Activated CD8-positive, alpha-beta T cell treated with anti-CD3 and anti-CD28 coated beads for 36 hours (primary cell): ENCODE measurements around the gene KCNJ12. TPM values are rescaled to one million over a fixed set of nuclear protein-coding genes. Genes with fewer than 3 reads are reported as not detected.

Experiments used
- ATAC-seq: fragments of 200-7000 bp; cut with Tn5 transposase; one replicate; pipeline ENCODE4 v1.10.0; 2021; ENCODE audit warnings: mild to moderate bottlenecking, moderate library complexity
- CTCF ChIA-PET: fragments of 350-600 bp; sonication (Branson Sonifier 250); formaldehyde crosslinking; loops from one replicate; lab custom pipeline; 2021; ENCODE audit warnings: antibody characterized with exemption; lab: Charles Lee
- POLR2A ChIA-PET: fragments of 350-600 bp; sonication (Branson Sonifier 250); formaldehyde crosslinking; loops from one replicate; lab custom pipeline; 2021; ENCODE audit warnings: antibody characterized with exemption; lab: Charles Lee
- DNase-seq: peaks from one replicate; pipeline ENCODE4 v3.0.0-alpha.2; 2020
- H3K27ac Mint-ChIP-seq: one replicate; pipeline ENCODE4 v1.8.0; 2021; ENCODE audit warnings: mild to moderate bottlenecking, mixed read lengths
- H3K27me3 Mint-ChIP-seq: one replicate; pipeline ENCODE4 v1.8.0; 2021; ENCODE audit warnings: mixed read lengths
- H3K36me3 Mint-ChIP-seq: one replicate; pipeline ENCODE4 v1.8.0; 2021; ENCODE audit warnings: low read depth, mixed read lengths
- H3K4me1 Mint-ChIP-seq: one replicate; pipeline ENCODE4 v1.8.0; 2021; ENCODE audit warnings: low read depth, mixed read lengths
- H3K4me3 Mint-ChIP-seq: one replicate; pipeline ENCODE4 v1.8.0; 2021; ENCODE audit warnings: mild to moderate bottlenecking, moderate library complexity, mixed read lengths
- H3K9me3 Mint-ChIP-seq: one replicate; pipeline ENCODE4 v1.8.0; 2021; ENCODE audit warnings: mixed read lengths
- intact Hi-C: fragments of 100-400 bp; cut with micrococcal nuclease; formaldehyde crosslinking; loops from one replicate; pipeline ENCODE4 v1.10.0; 2022
- total RNA-seq, 2 experiments: library from RNA; stranded (reverse); gene quantifications; one replicate each; pipeline ENCODE4 v1.2.3, GENCODE V29; 2021
- TF ChIP-seq, protein P1 (sequence below): fragments of 200-600 bp; IDR thresholded peaks from one replicate; pipeline ENCODE4 v1.8.0; 2022; ENCODE audit warnings: antibody characterized with exemption, mild to moderate bottlenecking

The KCNJ12 gene
- total RNA-seq, 2 experiments from 2014 or later, result not detected

DNA sequence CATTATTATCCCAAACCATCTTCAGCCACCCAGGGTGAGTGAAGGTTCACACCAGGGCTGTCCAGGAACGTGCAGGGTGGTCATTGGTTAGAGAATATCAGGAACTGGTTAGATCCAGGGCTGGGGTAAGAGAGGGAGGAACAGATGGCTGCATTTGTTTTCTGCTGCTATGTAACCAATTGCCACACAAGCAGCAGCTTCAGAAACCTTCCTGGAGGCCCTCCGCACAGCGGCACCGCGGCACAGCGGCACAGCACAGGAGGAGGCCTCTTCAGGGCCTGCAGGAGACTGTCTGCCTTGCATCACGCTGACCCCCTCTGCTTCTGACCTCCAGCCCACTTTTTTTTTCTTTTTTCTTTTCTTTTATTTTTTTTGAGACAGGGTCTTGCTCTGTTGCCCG, 86.1 kb downstream of the KCNJ12 start:
- ChIA-PET CTCF (interaction anchor here (0.6 to 2.6 kb wide), 2 partner anchors 49 to 363 kb away, joined by 3 to 12 read pairs; no protein-coding TSS in a partner anchor), POLR2A (no interaction called here)
- no peak overlapping the region for H3K27ac Mint-ChIP-seq
- peaks cover 6% of the 10 kb centered on the region for H3K27me3 Mint-ChIP-seq
- peaks cover 18% of the 10 kb centered on the region for H3K4me1 Mint-ChIP-seq
- TF ChIP-seq, protein P1, sequence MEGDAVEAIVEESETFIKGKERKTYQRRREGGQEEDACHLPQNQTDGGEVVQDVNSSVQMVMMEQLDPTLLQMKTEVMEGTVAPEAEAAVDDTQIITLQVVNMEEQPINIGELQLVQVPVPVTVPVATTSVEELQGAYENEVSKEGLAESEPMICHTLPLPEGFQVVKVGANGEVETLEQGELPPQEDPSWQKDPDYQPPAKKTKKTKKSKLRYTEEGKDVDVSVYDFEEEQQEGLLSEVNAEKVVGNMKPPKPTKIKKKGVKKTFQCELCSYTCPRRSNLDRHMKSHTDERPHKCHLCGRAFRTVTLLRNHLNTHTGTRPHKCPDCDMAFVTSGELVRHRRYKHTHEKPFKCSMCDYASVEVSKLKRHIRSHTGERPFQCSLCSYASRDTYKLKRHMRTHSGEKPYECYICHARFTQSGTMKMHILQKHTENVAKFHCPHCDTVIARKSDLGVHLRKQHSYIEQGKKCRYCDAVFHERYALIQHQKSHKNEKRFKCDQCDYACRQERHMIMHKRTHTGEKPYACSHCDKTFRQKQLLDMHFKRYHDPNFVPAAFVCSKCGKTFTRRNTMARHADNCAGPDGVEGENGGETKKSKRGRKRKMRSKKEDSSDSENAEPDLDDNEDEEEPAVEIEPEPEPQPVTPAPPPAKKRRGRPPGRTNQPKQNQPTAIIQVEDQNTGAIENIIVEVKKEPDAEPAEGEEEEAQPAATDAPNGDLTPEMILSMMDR, result no peak
- no peak overlapping the region for H3K4me3 Mint-ChIP-seq
- no peaks in the 10 kb centered on the region for H3K9me3 Mint-ChIP-seq
- DNase-seq (no peak), ATAC-seq (no peak)
- intact Hi-C loops, result no loop called here
- no peaks in the 10 kb centered on the region for H3K36me3 Mint-ChIP-seq

DNA sequence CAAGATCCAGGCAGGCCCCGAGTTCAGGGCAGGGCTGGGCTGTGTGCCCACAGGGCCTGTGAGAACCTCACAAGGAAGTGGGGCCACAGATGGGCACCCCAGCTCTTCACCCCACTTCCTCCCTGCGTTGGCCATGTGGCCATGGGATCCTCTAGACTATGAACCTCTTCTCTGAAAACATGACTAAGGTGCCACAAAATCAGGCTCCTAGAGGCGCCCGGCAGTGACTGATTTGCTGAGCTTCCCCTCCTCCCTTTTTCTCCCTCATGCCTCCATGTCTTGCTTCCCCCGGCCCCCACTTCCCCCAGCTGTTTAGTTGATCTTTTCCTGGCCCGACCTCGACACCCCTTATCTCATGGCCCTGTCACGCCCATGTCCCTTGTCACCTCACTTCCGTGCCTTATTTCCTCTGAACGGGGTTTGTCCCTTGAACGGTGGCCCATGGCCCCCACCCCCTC, 87.1 kb downstream of the KCNJ12 start:
- TF ChIP-seq, protein P1, result no peak
- intact Hi-C loops, result no loop called here
- H3K27ac Mint-ChIP-seq, result peak overlapping the region; percentile 54
- peaks cover 14% of the 10 kb centered on the region for H3K4me1 Mint-ChIP-seq
- no peaks in the 10 kb centered on the region for H3K36me3 Mint-ChIP-seq
- ChIA-PET POLR2A (no interaction called here), CTCF (interaction anchor here (0.8 kb wide), 1 partner anchor 10 kb away, joined by 3 read pairs; no protein-coding TSS in a partner anchor)
- DNase-seq (peak; percentile 52), ATAC-seq (peak; percentile 85)
- no peak overlapping the region for H3K4me3 Mint-ChIP-seq
- H3K9me3 Mint-ChIP-seq, result no peaks in the 10 kb centered on the region
- peaks cover 6% of the 10 kb centered on the region for H3K27me3 Mint-ChIP-seq

DNA sequence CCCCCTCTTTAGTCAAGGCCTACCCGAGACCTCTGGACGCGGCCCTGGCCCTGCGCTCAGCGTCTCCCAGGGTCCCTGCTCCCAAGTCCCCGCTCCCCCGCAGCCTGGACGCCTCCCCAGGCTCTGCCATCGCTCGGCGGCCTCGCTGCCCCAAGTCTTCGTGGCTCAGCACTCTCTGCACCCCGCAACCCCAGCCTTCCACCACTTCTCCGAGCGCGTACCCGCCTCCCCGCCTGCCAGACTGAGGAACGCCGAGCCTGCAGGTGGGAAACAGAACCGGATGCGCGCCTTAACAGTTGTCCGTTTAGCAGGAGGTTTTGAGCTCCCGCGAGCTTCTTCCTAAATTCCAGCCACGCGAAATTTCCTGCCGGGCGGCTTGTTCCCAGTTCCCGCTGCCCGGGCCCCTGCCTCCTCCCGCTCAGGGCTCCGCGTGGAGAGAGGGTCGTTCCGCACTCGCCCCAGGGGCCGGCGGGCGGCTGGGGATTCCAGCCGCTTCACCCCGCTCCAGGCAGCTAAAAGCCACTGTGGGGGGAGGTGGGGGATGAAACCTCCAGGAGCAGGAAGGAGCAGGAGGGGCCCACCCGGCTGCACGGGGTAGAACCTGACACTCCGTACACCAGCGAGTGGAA, 87.7 kb downstream of the KCNJ12 start:
- peak; percentile 6 for ATAC-seq
- CTCF ChIA-PET, result interaction anchor here (0.8 kb wide), 1 partner anchor 9 kb away, joined by 3 read pairs; no protein-coding TSS in a partner anchor
- Mint-ChIP-seq H3K4me1 (peaks cover 11% of the 10 kb centered on the region), H3K4me3 (no peak overlapping the region), H3K9me3 (no peaks in the 10 kb centered on the region), H3K27ac (peak overlapping the region; percentile 54), H3K36me3 (no peaks in the 10 kb centered on the region), H3K27me3 (peaks cover 6% of the 10 kb centered on the region)
- POLR2A ChIA-PET, result no interaction called here
- no peak for DNase-seq
- intact Hi-C loops, result no loop called here
- TF ChIP-seq, protein P1, result no peak

DNA sequence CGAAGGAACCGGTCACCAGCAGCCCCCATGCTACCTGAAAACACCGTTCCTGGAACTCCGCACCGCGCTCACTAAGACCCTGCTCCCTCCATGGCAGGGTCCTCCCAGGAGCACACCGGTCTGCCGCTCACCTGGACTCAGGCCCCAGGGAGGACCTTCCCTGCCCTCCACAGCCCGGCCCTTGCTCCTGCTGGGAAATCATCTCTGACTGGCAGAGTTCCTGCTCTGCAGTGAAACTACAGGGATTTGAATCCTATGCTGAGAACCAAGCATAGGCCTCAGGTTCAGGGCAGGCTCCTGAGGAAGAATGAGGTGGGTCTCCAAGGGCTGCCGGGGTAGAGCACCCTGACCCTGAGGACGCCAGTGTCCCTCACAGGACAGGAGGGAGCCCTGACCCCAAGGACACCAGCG, 88.5 kb downstream of the KCNJ12 start:
- TF ChIP-seq, protein P1, result no peak
- Mint-ChIP-seq H3K4me3 (no peak overlapping the region), H3K27ac (no peak overlapping the region), H3K27me3 (peaks cover 6% of the 10 kb centered on the region), H3K36me3 (no peaks in the 10 kb centered on the region), H3K4me1 (peaks cover 11% of the 10 kb centered on the region), H3K9me3 (no peaks in the 10 kb centered on the region)
- DNase-seq (no peak), ATAC-seq (no peak)
- intact Hi-C loops, result no loop called here
- ChIA-PET POLR2A (no interaction called here), CTCF (no interaction called here)

DNA sequence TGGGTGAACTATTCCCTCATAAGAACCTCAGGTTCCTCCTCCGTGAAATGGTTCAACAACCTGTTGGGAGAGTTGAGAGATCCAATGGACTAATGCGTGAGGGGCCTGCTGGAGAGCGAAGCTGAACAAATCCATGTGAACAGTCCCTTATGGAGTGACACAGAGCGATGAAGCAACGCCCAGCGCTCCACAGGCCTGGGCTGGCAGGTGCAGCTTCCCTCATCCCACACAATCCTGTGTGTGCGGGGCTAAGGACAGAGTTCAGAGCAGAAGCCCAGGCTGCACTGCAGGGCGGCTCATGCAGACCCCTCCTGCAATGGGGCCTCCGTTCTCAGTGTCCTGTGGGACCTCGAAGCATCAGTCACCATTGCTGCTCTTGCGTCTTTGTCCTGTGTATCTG, 90.4 kb downstream of the KCNJ12 start:
- Mint-ChIP-seq H3K36me3 (no peaks in the 10 kb centered on the region), H3K27ac (no peak overlapping the region), H3K27me3 (peaks cover 6% of the 10 kb centered on the region), H3K4me1 (peaks cover 11% of the 10 kb centered on the region), H3K9me3 (no peaks in the 10 kb centered on the region), H3K4me3 (no peak overlapping the region)
- intact Hi-C loops, result no loop called here
- TF ChIP-seq, protein P1, result no peak
- ATAC-seq (no peak), DNase-seq (no peak)
- ChIA-PET POLR2A (no interaction called here), CTCF (interaction anchor here (1.3 kb wide), 1 partner anchor 14 kb away, joined by 3 read pairs; no protein-coding TSS in a partner anchor)
